Measurements from ENCODE around the gene FXR2. TPM values are rescaled to one million over a fixed set of nuclear protein-coding genes. Genes with fewer than 3 reads are reported as not detected.
A peak's percentile ranks its signal among the peaks of the same experiment; 100 is the strongest.

The FXR2 gene
- total RNA-seq, 1 experiment from 2014 or later = 35.1 TPM

- ATAC-seq (peak; percentile 16), DNase-seq (ENCODE audit: low spot score) (no peak)
- H3K27me3 Mint-ChIP-seq (ENCODE audit: low read depth) = peaks cover 10% of the 10 kb centered on the region
- H3K36me3 Mint-ChIP-seq = no peaks in the 10 kb centered on the region
- ChIA-PET CTCF (interaction anchor here (1.0 to 2.0 kb wide), 4 partner anchors 9 to 34 kb away, joined by 3 to 19 read pairs (median 5); partner anchors contain the start of gene TNFSF13), POLR2A (interaction anchor here (1.0 to 1.5 kb wide), 3 partner anchors 11 to 200 kb away, joined by 3 to 6 read pairs (median 3); partner anchors contain the start of genes TP53 and WRAP53)
- no peaks in the 10 kb centered on the region for H3K9me3 Mint-ChIP-seq
- H3K4me3 Mint-ChIP-seq = peak overlapping the region; percentile 54
- TF ChIP-seq CREM (CRISPR knock-in tag; IDR thresholded peaks at IDR 0.05) = no peak
- TF ChIP-seq RORB (CRISPR knock-in tag; IDR thresholded peaks at IDR 0.05) = no peak
- no peak for TF ChIP-seq ZNF232 (CRISPR knock-in tag; IDR thresholded peaks at IDR 0.05)
- no peak overlapping the region for H3K27ac Mint-ChIP-seq
- H3K4me1 Mint-ChIP-seq = peaks cover 6% of the 10 kb centered on the region
These were observed 65.2 kb downstream of the FXR2 start for GRCh38 chr17:7549401-7550055.

GRCh38 chr17:7548585-7549400 lies 65.9 kb downstream of the FXR2 start, which contains the start of gene TNFSF12:
TNFSF12 (plus strand) TSS chr17:7549058; CDS start chr17:7549154, 96 bp downstream.
- Mint-ChIP-seq H3K27me3 (ENCODE audit: low read depth) (peaks cover 12% of the 10 kb centered on the region), H3K27ac (peak within 1 kb of the TSS; percentile 37; the same call in 1 of the 2 replicates), H3K4me1 (peaks cover 6% of the 10 kb centered on the region), H3K4me3 (peak within 1 kb of the TSS; percentile 77), H3K36me3 (no peaks in the 10 kb centered on the region), H3K9me3 (no peaks in the 10 kb centered on the region)
- ChIA-PET POLR2A (interaction anchor here (0.6 to 1.5 kb wide), 3 partner anchors 12 to 267 kb away, joined by 3 to 6 read pairs (median 4); partner anchors contain the start of gene SLC2A4), CTCF (interaction anchor here (1.3 to 2.0 kb wide), 5 partner anchors 8 to 33 kb away, joined by 4 to 19 read pairs (median 6); partner anchors contain the start of gene TNFSF13)
- DNase-seq (ENCODE audit: low spot score) = peak; percentile 67
- ATAC-seq = peak; percentile 74
- TF ChIP-seq CREM (CRISPR knock-in tag; IDR thresholded peaks at IDR 0.05) (no peak), TP53 (CRISPR knock-in tag; IDR thresholded peaks at IDR 0.05) (0 out of 2 replicates have a peak, but pooled peaks have one; percentile 17), HMGXB4 (CRISPR knock-in tag; IDR thresholded peaks at IDR 0.05) (peak; percentile 44; the same call in 1 of the 2 replicates), USF1 (CRISPR knock-in tag; IDR thresholded peaks at IDR 0.05) (0 out of 2 replicates have a peak, but pooled peaks have one; percentile 16), FOXK1 (CRISPR knock-in tag; IDR thresholded peaks at IDR 0.05) (0 out of 2 replicates have a peak, but pooled peaks have one; percentile 56), TEAD4 (CRISPR knock-in tag; IDR thresholded peaks at IDR 0.05) (0 out of 2 replicates have a peak, but pooled peaks have one; percentile 18)

GRCh38 chr17:7544911-7545310 lies 69.8 kb downstream of the FXR2 start:
- Mint-ChIP-seq H3K9me3 (no peaks in the 10 kb centered on the region), H3K27me3 (ENCODE audit: low read depth) (peaks cover 31% of the 10 kb centered on the region), H3K4me3 (no peak overlapping the region), H3K27ac (no peak overlapping the region), H3K4me1 (peaks cover 6% of the 10 kb centered on the region), H3K36me3 (no peaks in the 10 kb centered on the region)
- DNase-seq (ENCODE audit: low spot score) (no peak), ATAC-seq (no peak)
- ChIA-PET CTCF (interaction anchor here (2.4 kb wide), 1 partner anchor 15 kb away, joined by 13 read pairs; no protein-coding TSS in a partner anchor), POLR2A (no interaction called here)
- TF ChIP-seq NR3C1 (CRISPR knock-in tag; conservative IDR thresholded peaks at IDR 0.05; ENCODE audit: low read depth) = no peak
- no peak for TF ChIP-seq MXD4 (CRISPR knock-in tag; IDR thresholded peaks at IDR 0.05; ENCODE audit: borderline replicate concordance)
- TF ChIP-seq HMGXB4 (CRISPR knock-in tag; IDR thresholded peaks at IDR 0.05) = no peak
- no peak for TF ChIP-seq CTCF (IDR thresholded peaks at IDR 0.05)

Other genes with a start within 250 kb of the FXR2 start
- 9.3 to 11.8 TPM (median 10.7 TPM) in 3 replicates for gene TNK1, start 233.8 kb downstream of the FXR2 start, total RNA-seq (2021)
- 34.1 to 42.7 TPM (median 37.6 TPM) in 3 replicates for gene PLSCR3, start 220.4 kb downstream of the FXR2 start, total RNA-seq (2021)
- gene TMEM256, start 210.8 kb downstream of the FXR2 start, total RNA-seq (2021) = 132 to 180 TPM (median 178 TPM) in 3 replicates
- 76.7 to 112 TPM (median 96.9 TPM) in 3 replicates for gene NLGN2, start 207.1 kb downstream of the FXR2 start, total RNA-seq (2021)
- gene SPEM1, start 194.6 kb downstream of the FXR2 start, total RNA-seq (2021) = 0.18 to 0.35 TPM in 2 of 3 replicates, not detected in the other
- gene SPEM2, start 189.3 kb downstream of the FXR2 start, total RNA-seq (2021) = 0.13 TPM in 1 of 3 replicates, not detected in the others
- not detected in 3 replicates for gene SPEM3, start 186.0 kb downstream of the FXR2 start, total RNA-seq (2021)
- gene TMEM102, start 179.5 kb downstream of the FXR2 start, total RNA-seq (2021) = 13.5 to 15.3 TPM (median 13.9 TPM) in 3 replicates
- gene FGF11, start 175.4 kb downstream of the FXR2 start, total RNA-seq (2021) = 19.8 to 29.1 TPM (median 28.0 TPM) in 3 replicates
- gene CHRNB1, start 169.8 kb downstream of the FXR2 start, total RNA-seq (2021) = 16.0 to 21.5 TPM (median 20.8 TPM) in 3 replicates
- gene ZBTB4, start 135.3 kb downstream of the FXR2 start, total RNA-seq (2021) = 14.6 to 17.0 TPM (median 16.2 TPM) in 3 replicates
- 0.16 to 0.26 TPM (median 0.18 TPM) in 3 replicates for gene SLC35G6, start 133.5 kb downstream of the FXR2 start, total RNA-seq (2021)
- gene POLR2A, start 130.5 kb downstream of the FXR2 start, total RNA-seq (2021) = 166 to 170 TPM (median 170 TPM) in 3 replicates
- gene TNFSF12, start 65.8 kb downstream of the FXR2 start, total RNA-seq (2021) = 8.1 to 10.5 TPM (median 10.2 TPM) in 3 replicates
- gene TNFSF13, start 56.1 kb downstream of the FXR2 start, total RNA-seq (2021) = 2.2 to 3.2 TPM (median 2.9 TPM) in 3 replicates
- 72.2 to 85.4 TPM (median 75.2 TPM) in 3 replicates for gene SENP3, start 53.0 kb downstream of the FXR2 start, total RNA-seq (2021)
- 0.41 to 0.87 TPM (median 0.72 TPM) in 3 replicates for gene CD68, start 35.3 kb downstream of the FXR2 start, total RNA-seq (2021)
- gene MPDU1, start 31.0 kb downstream of the FXR2 start, total RNA-seq (2021) = 55.3 to 57.7 TPM (median 57.0 TPM) in 3 replicates
- gene SOX15, start 24.8 kb downstream of the FXR2 start, total RNA-seq (2021) = 15.2 to 19.9 TPM (median 17.5 TPM) in 3 replicates
- 68.3 to 75.8 TPM (median 73.1 TPM) in 3 replicates for gene SAT2, start 12.9 kb upstream of the FXR2 start, total RNA-seq (2021)
- gene SHBG, start 15.2 kb upstream of the FXR2 start, total RNA-seq (2021) = 0.83 to 1.2 TPM (median 1.1 TPM) in 3 replicates
- gene ATP1B2, start 36.0 kb upstream of the FXR2 start, total RNA-seq (2021) = 29.1 to 37.5 TPM (median 35.9 TPM) in 3 replicates
- 173 to 179 TPM (median 176 TPM) in 3 replicates for gene TP53, start 72.6 kb upstream of the FXR2 start, total RNA-seq (2021)
- 35.5 to 37.3 TPM (median 37.2 TPM) in 3 replicates for gene WRAP53, start 73.6 kb upstream of the FXR2 start, total RNA-seq (2021)
- gene EFNB3, start 90.3 kb upstream of the FXR2 start, total RNA-seq (2021) = 14.3 to 14.7 TPM (median 14.5 TPM) in 3 replicates
- gene DNAH2, start 102.8 kb upstream of the FXR2 start, total RNA-seq (2021) = 0.17 to 0.34 TPM (median 0.27 TPM) in 3 replicates
- gene KDM6B, start 219.3 kb upstream of the FXR2 start, total RNA-seq (2021) = 13.2 to 16.1 TPM (median 15.8 TPM) in 3 replicates
- 2.9 to 3.9 TPM (median 3.6 TPM) in 3 replicates for gene TMEM88, start 240.2 kb upstream of the FXR2 start, total RNA-seq (2021)
- 41.8 to 46.3 TPM (median 43.4 TPM) in 3 replicates for gene NAA38, start 242.7 kb upstream of the FXR2 start, total RNA-seq (2021)
- 14.0 to 15.2 TPM (median 14.3 TPM) in 3 replicates for gene CYB5D1, start 243.1 kb upstream of the FXR2 start, total RNA-seq (2021)